ENCODE data around the gene ZCCHC14. TPM values are rescaled to one million over a fixed set of nuclear protein-coding genes. Genes with fewer than 3 reads are reported as not detected.
"Not testable (repeated sequence)": the region's sequence is repeated elsewhere in the genome, so short reads cannot be mapped to it uniquely, and the experiment has no call there.

ZCCHC14 gene
- total RNA-seq, 1 experiment from 2014 or later, result 30.3 TPM

- no peaks in the 10 kb centered on the region for H3K9me3 ChIP-seq (ENCODE audit: low read depth, low read length, poor library complexity, severe bottlenecking)
- H3K4me3 ChIP-seq (ENCODE audit: low read depth, low read length, poor library complexity, severe bottlenecking), result no peak overlapping the region
- H3K27me3 ChIP-seq (replicated peaks; ENCODE audit: insufficient read depth, low read depth, low read length, poor library complexity), result no peaks in the 10 kb centered on the region
- H3K27ac ChIP-seq (ENCODE audit: low read depth, low read length, poor library complexity, severe bottlenecking), result peak overlapping the region; percentile 87
- TF ChIP-seq CTCF (conservative IDR thresholded peaks at IDR 0.05; ENCODE audit: low read depth, low read length) (no peak), EZH2 (IDR thresholded peaks at IDR 0.05; ENCODE audit: borderline replicate concordance, low read depth, low read length, poor library complexity, severe bottlenecking) (no peak)
- ChIA-PET POLR2A (ENCODE audit: low non-redundant PET) (no interaction called here), CTCF (no interaction called here)
- H3K4me1 ChIP-seq (ENCODE audit: insufficient read depth, low read length, poor library complexity, severe bottlenecking), result peaks cover 39% of the 10 kb centered on the region
- no TSS peak for BruUV-seq (replicated peaks)
- H3K36me3 ChIP-seq (ENCODE audit: insufficient read depth, low read length, poor library complexity, severe bottlenecking), result no peaks in the 10 kb centered on the region
- no peak for DNase-seq (ENCODE audit: low spot score)
- intact Hi-C loops (cut with micrococcal nuclease; ENCODE audit: unreplicated experiment), result no loop called here
Observed at GRCh38 chr16:87389245-87389644, 103.6 kb downstream of the ZCCHC14 start.

GRCh38 chr16:87388818-87389134 lies 104.0 kb downstream of the ZCCHC14 start:
- Histone ChIP-seq H3K27me3 (replicated peaks; ENCODE audit: insufficient read depth, low read depth, low read length, poor library complexity) (no peaks in the 10 kb centered on the region), H3K4me3 (ENCODE audit: low read depth, low read length, poor library complexity, severe bottlenecking) (peak overlapping the region; percentile 9), H3K9me3 (ENCODE audit: low read depth, low read length, poor library complexity, severe bottlenecking) (no peaks in the 10 kb centered on the region), H3K27ac (ENCODE audit: low read depth, low read length, poor library complexity, severe bottlenecking) (peak overlapping the region; percentile 87), H3K4me1 (ENCODE audit: insufficient read depth, low read length, poor library complexity, severe bottlenecking) (peaks cover 34% of the 10 kb centered on the region), H3K36me3 (ENCODE audit: insufficient read depth, low read length, poor library complexity, severe bottlenecking) (no peaks in the 10 kb centered on the region)
- TF ChIP-seq CTCF (conservative IDR thresholded peaks at IDR 0.05; ENCODE audit: low read depth, low read length) (no peak), EZH2 (IDR thresholded peaks at IDR 0.05; ENCODE audit: borderline replicate concordance, low read depth, low read length, poor library complexity, severe bottlenecking) (no peak)
- intact Hi-C loops (cut with micrococcal nuclease; ENCODE audit: unreplicated experiment), result no loop called here
- BruUV-seq (replicated peaks), result no TSS peak
- ChIA-PET CTCF (interaction anchor here (1.4 kb wide), 1 partner anchor 247 kb away, joined by 5 read pairs; no protein-coding TSS in a partner anchor), POLR2A (ENCODE audit: low non-redundant PET) (no interaction called here)
- no peak for DNase-seq (ENCODE audit: low spot score)

GRCh38 chr16:87387942-87388817 lies 104.6 kb downstream of the ZCCHC14 start:
- H3K4me3 ChIP-seq (ENCODE audit: low read depth, low read length, poor library complexity, severe bottlenecking), result peak overlapping the region; percentile 15
- ChIA-PET POLR2A (ENCODE audit: low non-redundant PET) (no interaction called here), CTCF (interaction anchor here (1.4 kb wide), 1 partner anchor 248 kb away, joined by 5 read pairs; no protein-coding TSS in a partner anchor)
- peaks cover 31% of the 10 kb centered on the region for H3K4me1 ChIP-seq (ENCODE audit: insufficient read depth, low read length, poor library complexity, severe bottlenecking)
- peak overlapping the region; percentile 87 for H3K27ac ChIP-seq (ENCODE audit: low read depth, low read length, poor library complexity, severe bottlenecking)
- no peaks in the 10 kb centered on the region for H3K9me3 ChIP-seq (ENCODE audit: low read depth, low read length, poor library complexity, severe bottlenecking)
- no peaks in the 10 kb centered on the region for H3K36me3 ChIP-seq (ENCODE audit: insufficient read depth, low read length, poor library complexity, severe bottlenecking)
- H3K27me3 ChIP-seq (replicated peaks; ENCODE audit: insufficient read depth, low read depth, low read length, poor library complexity), result no peaks in the 10 kb centered on the region
- intact Hi-C loops (cut with micrococcal nuclease; ENCODE audit: unreplicated experiment), result no loop called here
- peak; percentile 98 for DNase-seq (ENCODE audit: low spot score)
- no TSS peak for BruUV-seq (replicated peaks)
- TF ChIP-seq CTCF (conservative IDR thresholded peaks at IDR 0.05; ENCODE audit: low read depth, low read length), result no peak
- no peak for TF ChIP-seq EZH2 (IDR thresholded peaks at IDR 0.05; ENCODE audit: borderline replicate concordance, low read depth, low read length, poor library complexity, severe bottlenecking)

- BruUV-seq (replicated peaks); DNase-seq (ENCODE audit: low spot score); H3K9me3 ChIP-seq (ENCODE audit: low read depth, low read length, poor library complexity, severe bottlenecking); CTCF ChIA-PET; POLR2A ChIA-PET (ENCODE audit: low non-redundant PET); intact Hi-C loops (cut with micrococcal nuclease; ENCODE audit: unreplicated experiment); H3K36me3 ChIP-seq (ENCODE audit: insufficient read depth, low read length, poor library complexity, severe bottlenecking); H3K27ac ChIP-seq (ENCODE audit: low read depth, low read length, poor library complexity, severe bottlenecking); H3K27me3 ChIP-seq (replicated peaks; ENCODE audit: insufficient read depth, low read depth, low read length, poor library complexity): not testable (repeated sequence)
- peak overlapping the region; percentile 57 for H3K4me3 ChIP-seq (ENCODE audit: low read depth, low read length, poor library complexity, severe bottlenecking)
- peaks cover 34% of the 10 kb centered on the region for H3K4me1 ChIP-seq (ENCODE audit: insufficient read depth, low read length, poor library complexity, severe bottlenecking)
Observed at GRCh38 chr16:87384875-87385167, 108.0 kb downstream of the ZCCHC14 start.
